NCI-H345 (cell line): ENCODE results near the gene NCAM2.

ENCODE experiments used
- DNase-seq: peaks from one replicate; lab custom pipeline; 2025; lab: John Stamatoyannopoulos, UW

NCAM2 gene

GRCh38 chr21:20997636-20998455 lies at the start of gene NCAM2:
TSS of gene NCAM2 (plus strand) at chr21:20998409.
- peak; percentile 84 for DNase-seq

DNA sequence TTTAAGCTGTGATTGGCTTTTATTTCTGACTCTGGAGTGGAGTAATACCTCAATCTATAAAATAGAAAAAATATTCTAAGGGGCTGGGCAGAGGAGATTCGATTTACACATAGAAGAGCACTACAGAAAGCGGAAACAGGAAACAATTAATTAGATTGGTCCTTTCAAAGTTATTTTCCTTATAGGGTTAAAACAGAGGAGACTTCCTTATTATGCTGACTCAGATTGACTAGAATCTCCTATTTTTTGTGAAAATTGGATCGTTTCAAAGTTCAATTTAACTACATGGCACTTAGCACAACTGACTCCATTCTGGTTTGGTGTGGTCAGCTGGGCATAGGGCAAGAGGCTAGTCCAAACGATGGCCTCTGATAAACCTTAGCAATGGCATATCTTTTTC lies 48.3 kb upstream of the NCAM2 start:
- DNase-seq, result no peak

GRCh38 chr21:20965816-20966215 lies 32.4 kb upstream of the NCAM2 start:
- no peak for DNase-seq

- no peak for DNase-seq
These were observed 29.8 kb upstream of the NCAM2 start for GRCh38 chr21:20968391-20968790.

GRCh38 chr21:20970691-20971090 lies 27.5 kb upstream of the NCAM2 start:
- no peak for DNase-seq

DNA sequence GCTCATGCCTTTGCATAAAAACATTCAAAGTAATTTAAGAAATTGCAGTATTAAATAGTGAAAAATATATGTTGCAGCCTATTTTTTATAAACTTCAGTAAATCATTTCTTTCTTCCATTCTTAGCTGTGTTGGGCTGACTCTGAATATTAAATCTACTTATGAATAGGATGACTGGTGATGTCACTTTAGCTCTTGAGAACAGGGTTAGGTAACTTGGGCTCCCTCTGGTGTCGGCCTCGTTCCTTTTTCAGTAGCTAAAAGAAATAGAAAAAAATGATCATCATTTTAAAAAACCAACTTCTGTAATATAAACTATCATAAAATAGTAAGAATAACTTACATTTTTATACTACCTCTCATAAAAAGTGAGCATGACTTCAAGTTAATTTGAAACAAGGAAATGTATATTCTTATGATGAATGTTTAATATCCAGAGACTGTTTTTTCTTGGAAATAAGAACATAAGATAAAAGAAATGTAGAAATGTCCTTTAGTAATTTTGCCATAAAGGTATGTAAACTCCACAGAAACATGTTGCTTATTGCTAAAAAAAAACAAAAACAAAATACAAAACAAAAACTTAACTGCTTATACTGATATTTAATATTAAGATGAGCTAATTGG lies 26.8 kb upstream of the NCAM2 start:
- peak; percentile 67 for DNase-seq

- DNase-seq, result no peak
These were observed 3.4 kb upstream of the NCAM2 start for GRCh38 chr21:20994790-20995189.

DNA sequence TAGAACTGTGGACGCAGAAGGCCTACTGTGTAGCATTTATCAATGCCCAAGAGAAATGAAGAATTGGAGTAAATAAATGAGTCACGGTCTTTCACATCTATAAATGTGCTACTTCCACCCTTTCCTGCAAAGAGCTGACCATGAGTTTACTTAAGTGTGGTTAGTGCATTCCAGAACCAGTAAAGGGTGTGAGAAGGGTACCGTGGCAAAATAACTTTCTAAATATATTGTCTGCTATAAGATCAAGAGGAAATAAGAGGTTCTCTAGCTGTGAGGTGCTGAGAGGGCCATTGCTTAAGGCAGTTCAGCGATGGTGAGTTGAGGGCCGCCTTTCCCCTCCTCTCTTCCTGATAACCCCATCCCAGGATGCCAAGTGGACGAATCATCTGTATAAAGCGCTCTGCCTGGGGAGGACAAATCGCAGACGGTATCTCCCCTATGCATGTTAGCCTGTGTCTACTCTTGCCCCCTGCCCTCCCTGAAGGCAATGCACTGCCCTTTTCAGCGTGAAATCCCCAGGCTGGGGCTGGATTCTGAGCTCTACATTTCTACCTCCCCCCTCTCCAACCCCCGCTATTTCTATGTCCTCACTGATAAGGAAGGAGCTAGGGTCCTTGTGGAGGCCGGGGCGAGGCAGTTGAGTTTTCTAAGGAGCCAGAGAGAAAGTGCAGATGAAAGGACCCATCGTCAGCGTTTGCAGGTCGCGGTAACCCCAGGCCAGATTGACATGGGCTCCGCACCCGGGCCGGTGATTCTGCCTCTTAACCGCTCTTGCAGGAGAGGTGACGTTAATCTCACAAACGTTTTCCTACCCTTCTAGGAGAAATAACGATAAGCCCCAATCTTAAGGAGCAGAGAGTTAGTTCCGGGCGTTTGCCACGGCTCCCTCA lies 1.5 kb upstream of the NCAM2 start:
- DNase-seq, result no peak

DNA sequence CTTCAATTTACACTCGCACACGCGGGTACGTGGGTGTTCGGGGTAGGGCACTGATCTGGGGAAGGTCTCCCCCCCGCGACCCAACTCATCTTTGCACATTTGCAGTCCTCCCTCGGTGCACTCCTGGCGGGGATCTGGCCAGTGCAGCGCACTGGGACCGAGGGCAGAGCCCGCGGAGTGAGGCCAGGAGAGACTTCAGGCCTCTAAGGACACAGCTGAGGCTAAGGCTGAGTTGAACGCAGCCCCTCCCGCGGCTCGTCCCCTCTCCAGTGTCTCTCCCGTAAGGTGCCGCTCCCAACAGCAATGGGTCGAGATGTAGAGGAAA lies 936 bp upstream of the NCAM2 start:
- DNase-seq, result no peak

DNA sequence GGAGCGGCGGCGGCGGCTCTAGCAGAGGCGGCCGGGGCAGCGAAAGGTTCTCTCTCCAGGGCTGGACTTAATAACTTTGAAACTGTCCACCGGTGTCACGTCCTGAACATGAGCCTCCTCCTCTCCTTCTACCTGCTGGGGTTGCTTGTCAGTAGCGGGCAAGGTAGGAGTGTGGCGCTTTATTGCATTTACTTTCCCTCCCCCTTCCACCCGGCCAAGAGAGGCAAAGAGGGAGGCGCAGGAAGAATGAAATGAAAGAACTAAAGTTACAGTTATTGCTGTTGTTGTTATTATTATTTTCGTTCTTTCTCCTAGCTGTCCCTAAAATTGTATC lies 214 bp downstream of the NCAM2 start:
- no peak for DNase-seq

DNA sequence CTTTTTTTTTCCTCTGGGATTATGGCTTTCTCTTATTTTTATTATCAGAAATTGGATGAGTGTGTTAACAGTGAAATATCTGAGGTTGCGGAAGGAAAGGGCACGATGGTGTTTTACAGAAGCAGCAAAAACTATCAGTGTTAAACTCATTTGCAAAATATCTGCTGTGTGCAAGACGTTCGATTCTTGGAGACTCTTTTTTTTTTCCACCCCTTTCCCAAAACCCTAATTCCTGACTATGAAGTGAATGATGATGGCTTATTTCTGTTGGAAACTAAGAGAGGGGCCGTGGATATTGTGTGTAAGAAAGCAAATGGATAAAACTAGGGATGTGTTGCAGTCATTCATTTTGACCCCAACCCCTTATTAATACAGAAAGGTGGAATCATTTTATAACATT lies 677 bp downstream of the NCAM2 start:
- no peak for DNase-seq

- peak; percentile 56 for DNase-seq
These were observed 1.4 kb downstream of the NCAM2 start for GRCh38 chr21:20999659-21000058.

DNA sequence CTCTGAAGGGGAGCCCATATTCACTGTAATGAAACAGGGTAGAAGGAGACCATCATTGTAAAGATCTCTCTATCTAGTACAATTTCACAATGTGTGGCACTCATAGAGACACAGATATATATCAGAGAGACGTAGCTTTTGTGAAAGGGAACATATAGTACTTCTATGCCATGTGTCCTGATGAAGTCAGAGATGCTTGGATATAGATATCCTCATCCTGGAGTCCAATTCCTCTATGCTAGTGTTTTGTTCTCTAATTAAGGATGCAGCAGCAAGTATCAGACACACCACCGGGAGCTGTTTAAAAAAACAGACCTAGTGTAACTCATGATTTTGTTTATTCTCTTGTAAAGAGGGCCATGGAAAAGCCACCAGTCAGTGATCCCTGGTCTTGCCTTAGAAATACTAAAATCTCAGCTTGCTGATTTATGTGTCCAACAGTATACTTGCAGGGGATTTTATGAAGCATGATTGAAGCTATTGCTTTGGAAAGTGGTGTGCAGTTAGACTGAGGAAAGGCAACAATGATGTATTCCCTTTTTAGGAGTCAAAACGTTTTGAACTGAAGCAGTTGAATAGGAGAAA lies 2.5 kb downstream of the NCAM2 start:
- DNase-seq, result no peak

- no peak for DNase-seq
These were observed 3.4 kb downstream of the NCAM2 start for GRCh38 chr21:21001591-21002100.

- DNase-seq, result no peak
These were observed 3.9 kb downstream of the NCAM2 start for GRCh38 chr21:21002153-21002552.

GRCh38 chr21:21003701-21004100 lies 5.5 kb downstream of the NCAM2 start:
- peak; percentile 33 for DNase-seq

- no peak for DNase-seq
These were observed 9.4 kb downstream of the NCAM2 start for GRCh38 chr21:21007606-21008005.

DNA sequence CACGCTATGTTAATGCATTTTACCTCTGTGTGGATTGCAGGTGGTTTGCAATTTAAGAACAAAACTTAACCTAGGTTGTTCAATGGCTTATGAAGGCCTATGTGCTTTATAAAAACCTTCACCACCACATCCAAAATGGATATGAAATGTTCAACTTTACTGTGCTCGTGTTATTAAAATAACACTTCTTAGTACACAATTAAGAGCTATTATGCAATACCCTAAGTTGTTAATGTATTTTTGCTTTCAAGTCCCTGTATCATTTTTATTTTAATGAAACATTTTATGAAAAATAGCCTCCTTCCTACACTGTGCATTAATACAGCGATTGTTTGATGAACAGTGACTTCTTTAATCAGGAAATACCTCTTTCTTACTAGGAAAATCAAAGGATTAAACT lies 12.0 kb downstream of the NCAM2 start:
- no peak for DNase-seq

- DNase-seq, result no peak
These were observed 12.5 kb downstream of the NCAM2 start for GRCh38 chr21:21010698-21011097.

DNA sequence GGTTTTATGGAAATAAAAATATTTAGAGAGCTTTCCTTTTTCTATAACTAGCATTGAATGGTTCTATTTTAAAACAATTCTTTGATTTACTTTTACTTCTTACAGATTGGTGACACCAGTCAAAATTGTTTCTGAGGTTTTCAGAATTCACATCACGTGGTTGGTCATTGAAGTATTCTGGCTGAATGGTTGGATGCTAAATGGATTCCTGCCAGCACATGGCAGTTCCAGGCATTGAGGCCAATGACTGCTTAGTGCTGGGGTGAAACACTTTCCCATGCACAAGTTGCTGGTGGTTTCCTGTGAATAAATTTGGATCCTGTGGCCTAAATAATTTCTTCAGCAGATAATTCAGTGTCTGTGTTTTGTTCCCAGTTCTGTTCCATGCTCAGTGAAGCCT lies 20.6 kb downstream of the NCAM2 start:
- DNase-seq, result no peak

DNA sequence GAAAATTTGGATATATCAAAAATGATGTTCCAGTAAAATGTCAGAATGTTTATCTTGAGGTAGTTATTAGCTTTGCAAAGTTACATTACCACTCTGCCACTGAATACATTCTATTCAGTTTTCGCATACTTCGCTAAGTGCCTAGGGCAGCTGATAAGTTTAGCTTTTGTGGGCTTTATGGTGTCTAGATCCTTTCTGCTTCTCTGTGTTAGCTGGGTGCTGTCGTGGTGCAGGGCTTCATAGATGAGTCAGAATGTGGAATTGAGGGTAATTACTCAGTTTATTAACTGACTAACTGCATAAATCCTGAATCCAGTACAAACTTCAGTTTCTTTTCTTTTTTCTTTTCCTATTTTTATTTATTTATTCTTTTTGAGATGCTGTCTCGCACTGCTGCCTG lies 21.5 kb downstream of the NCAM2 start:
- DNase-seq, result no peak

DNA sequence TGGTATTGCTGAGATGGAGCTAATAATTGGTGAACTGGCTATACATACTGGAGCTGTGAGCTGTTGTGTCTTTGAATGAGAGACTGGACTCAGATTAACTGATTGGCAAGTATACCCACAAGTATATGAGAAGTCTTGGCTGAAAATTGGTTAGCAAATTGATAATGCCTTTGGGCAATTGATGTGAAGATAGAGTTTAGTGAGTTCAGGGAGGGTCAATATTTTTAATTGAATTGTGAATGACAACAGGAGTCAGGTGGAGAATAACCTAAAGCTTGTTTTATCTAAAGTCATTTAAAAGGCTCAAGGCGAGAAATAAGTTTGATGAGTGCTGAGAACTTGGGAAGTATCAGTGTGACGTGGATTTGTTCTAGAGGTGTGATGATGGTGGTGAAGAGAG lies 27.5 kb downstream of the NCAM2 start:
- DNase-seq, result no peak
